ENCODE results near the gene IMPG2. TPM values are rescaled to one million over a fixed set of nuclear protein-coding genes. Genes with fewer than 3 reads are reported as not detected.

Gene IMPG2
- total RNA-seq, 1 experiment from 2014 or later, result 0.04 TPM

- H3K4me3 Mint-ChIP-seq, result no peak overlapping the region
- Histone ChIP-seq H3K23ac (ENCODE audit: insufficient read length, low read depth, low read length) (no peak overlapping the region), H3K9ac (ENCODE audit: extremely low read depth, insufficient read length, low read length) (no peak overlapping the region), H4K91ac (ENCODE audit: insufficient read length, low read depth, low read length) (no peak overlapping the region), H3T11ph (ENCODE audit: low read length) (no peak overlapping the region), H2AFZ (ENCODE audit: low read length) (no peak overlapping the region), H4K8ac (replicated peaks; ENCODE audit: insufficient read length, low read depth, low read length) (no peak overlapping the region), H3K79me2 (ENCODE audit: insufficient read depth, low read length) (no peaks in the 10 kb centered on the region), H3K4me1 (ENCODE audit: insufficient read depth, low read length) (no peaks in the 10 kb centered on the region), H2BK12ac (ENCODE audit: insufficient read length, low read depth, low read length) (no peak overlapping the region), H3K18ac (ENCODE audit: insufficient read length, low read depth, low read length) (no peak overlapping the region), H4K5ac (ENCODE audit: insufficient read length, low read depth, low read length) (no peak overlapping the region), H3K27ac (ENCODE audit: insufficient read length, low read depth, low read length) (no peak overlapping the region), H3K4ac (ENCODE audit: low read depth, low read length) (no peak overlapping the region), H2BK120ac (ENCODE audit: low read depth, low read length, poor library complexity, severe bottlenecking) (no peak overlapping the region), H2BK20ac (ENCODE audit: low read depth, low read length, poor library complexity, severe bottlenecking) (no peak overlapping the region), H3K79me1 (ENCODE audit: insufficient read depth, low read depth, low read length, poor library complexity, severe bottlenecking) (no peaks in the 10 kb centered on the region), H2BK15ac (ENCODE audit: low read depth, low read length) (no peak overlapping the region), H3K9me3 (ENCODE audit: control insufficient read depth, low read depth, low read length) (no peaks in the 10 kb centered on the region), H3K27me3 (ENCODE audit: insufficient read depth, low read length) (no peaks in the 10 kb centered on the region), H3K14ac (ENCODE audit: insufficient read depth, low read length) (no peak overlapping the region), H3K4me2 (ENCODE audit: insufficient read depth, insufficient read length, low read length) (no peak overlapping the region), H4K20me1 (ENCODE audit: control insufficient read depth, insufficient read depth, insufficient read length) (no peaks in the 10 kb centered on the region), H3K23me2 (ENCODE audit: insufficient read length, low read depth, low read length, poor library complexity, severe bottlenecking) (no peaks in the 10 kb centered on the region), H2AK5ac (ENCODE audit: insufficient read length, low read length) (no peak overlapping the region), H2BK5ac (ENCODE audit: insufficient read length, low read length) (no peak overlapping the region), H3K56ac (ENCODE audit: insufficient read length, low read depth, low read length) (no peak overlapping the region)
- no peak for DNase-seq
- H3K9me3 Mint-ChIP-seq, result no peaks in the 10 kb centered on the region
- no peaks in the 10 kb centered on the region for H3K36me3 Mint-ChIP-seq (ENCODE audit: insufficient read depth in 1 of 3, low read depth in 3 of 3)
- no peak overlapping the region for H3K27ac Mint-ChIP-seq
- H3K4me1 Mint-ChIP-seq, result no peaks in the 10 kb centered on the region
- peaks cover 37% of the 10 kb centered on the region for H3K27me3 Mint-ChIP-seq (ENCODE audit: low read depth)
- TF ChIP-seq CTCF (conservative IDR thresholded peaks at IDR 0.05), result no peak
Measured at GRCh38 chr3:101261506-101261905, 58.9 kb downstream of the IMPG2 start.

Measured in H9 (cell line).